Endodermal cell (in vitro differentiated cells): ENCODE data around the gene ZNF83. TPM values are rescaled to one million over a fixed set of nuclear protein-coding genes. Genes with fewer than 3 reads are reported as not detected.
"Not testable (repeated sequence)": the region's sequence is repeated elsewhere in the genome, so short reads cannot be mapped to it uniquely, and the experiment has no call there.

ENCODE experiments used
- DNase-seq: peaks from one replicate; pipeline ENCODE4 v3.0.0-alpha.2; 2017
- H3K27ac ChIP-seq: 2 replicates; pipeline ENCODE4 v1.5.1; 2013; ENCODE audit warnings: mild to moderate bottlenecking, low read depth, low read length, moderate library complexity
- H3K27me3 ChIP-seq: 2 replicates; pipeline ENCODE4 v1.6.1; 2013; ENCODE audit warnings: mild to moderate bottlenecking, low read length, moderate library complexity; ENCODE audit not compliant: insufficient read depth, control insufficient read depth, poor library complexity, severe bottlenecking
- H3K36me3 ChIP-seq: 2 replicates; pipeline ENCODE4 v1.7.0; 2013; ENCODE audit warnings: mild to moderate bottlenecking, low read length, moderate library complexity; ENCODE audit not compliant: control insufficient read depth, insufficient read depth
- H3K4me1 ChIP-seq: one replicate; pipeline ENCODE4 v1.7.0; 2013; ENCODE audit warnings: low read length; ENCODE audit not compliant: control insufficient read depth, insufficient read depth
- H3K4me3 ChIP-seq: 2 replicates; pipeline ENCODE4 v1.5.1; 2013; ENCODE audit warnings: mild to moderate bottlenecking, low read length, moderate library complexity
- H3K9ac ChIP-seq: 2 replicates; pipeline ENCODE4 v1.6.1; 2013; ENCODE audit warnings: mild to moderate bottlenecking, low read length, moderate library complexity; ENCODE audit not compliant: poor library complexity, severe bottlenecking; ENCODE audit errors: extremely low read depth
- H3K9me3 ChIP-seq: 2 replicates; pipeline ENCODE4 v1.6.1; 2013; ENCODE audit warnings: mild to moderate bottlenecking, low read length, moderate library complexity; ENCODE audit not compliant: control insufficient read depth
- H3K27ac Mint-ChIP-seq: 2 replicates; pipeline ENCODE4 v1.8.0; 2020; ENCODE audit warnings: mixed read lengths
- H3K27me3 Mint-ChIP-seq: 2 replicates; pipeline ENCODE4 v1.8.0; 2021; ENCODE audit warnings: mild to moderate bottlenecking, mixed read lengths; ENCODE audit not compliant: insufficient read depth
- H3K36me3 Mint-ChIP-seq: 2 replicates; pipeline ENCODE4 v1.8.0; 2020; ENCODE audit warnings: low read depth, mixed read lengths
- H3K4me1 Mint-ChIP-seq: 2 replicates; pipeline ENCODE4 v1.8.0; 2020; ENCODE audit warnings: mixed read lengths
- H3K4me3 Mint-ChIP-seq: 2 replicates; pipeline ENCODE4 v1.8.0; 2020; ENCODE audit warnings: mild to moderate bottlenecking, moderate library complexity, mixed read lengths
- H3K9me3 Mint-ChIP-seq: 2 replicates; pipeline ENCODE4 v1.8.0; 2020; ENCODE audit warnings: mild to moderate bottlenecking, mixed read lengths
- CTCF ChIP-seq: fragments of 200-600 bp; sonication (generic); conservative IDR thresholded peaks from 2 replicates; pipeline ENCODE4 v1.5.0; 2021; ENCODE audit warnings: antibody characterized with exemption, mild to moderate bottlenecking
- WGBS, 2 experiments: methylation state at CpG; one replicate each; pipeline versions ENCODE4 v1.1.5 to v1.1.7; 2013; ENCODE audit warnings: missing lambda C conversion rate in 2 of 2, mixed read lengths in 1 of 2; ENCODE audit not compliant: insufficient coverage in 1 of 2, insufficient read length in 1 of 2; 5-methylcytosine and 5-hydroxymethylcytosine counted together
- long read RNA-seq, 4 experiments: library from polyadenylated mRNA in 2 of 4; library from RNA in 1 of 4; library from capped mRNA in 1 of 4; stranded (forward) in 3 of 4; unstranded in 1 of 4; transcript quantifications; one replicate each; pipeline ENCODE4 v2.0.0, GENCODE V29; 2020 to 2021; ENCODE audit warnings: inconsistent platforms in 1 of 4
- polyA plus RNA-seq, 2 experiments: library from polyadenylated mRNA; stranded (reverse); fragments of 50-300 nt; gene quantifications; one replicate each; pipeline ENCODE4 v1.2.3, GENCODE V29; 2013
- total RNA-seq, 2 donors: library from RNA; stranded (reverse); fragmentation: NEBNext Ultra II Directional in 1 of 2; extraction: Animal tissue kit (Norgen Biotek cat#: 25700) in 1 of 2; gene quantifications; 2 replicates in 1 of 2; 3 replicates in 1 of 2; pipeline ENCODE4 v1.2.1, GENCODE V29; 2021

The ZNF83 gene
- 10 to 100 TPM; 59.0 to 88.7 TPM for total RNA-seq
- 62.8 TPM for polyA plus RNA-seq (2013, experiment 1 of 2)
- polyA plus RNA-seq (2013, experiment 2 of 2), result 60.8 TPM
- long read RNA-seq, experiment 1, partial matches to known transcripts, result 3 of 14 reads
- long read RNA-seq, experiment 1, other reads (novel, unspliced or antisense), result 8 of 14 reads
- long read RNA-seq, experiment 2, transcript ZNF83-202 (4 exons, 2,726 nt), result major isoform, 11 of 26 reads
- long read RNA-seq, experiment 2, partial matches to known transcripts, result 4 of 26 reads
- long read RNA-seq, experiment 2, other reads (novel, unspliced or antisense), result 8 of 26 reads
- long read RNA-seq, experiment 3, transcript ZNF83-202 (4 exons, 2,726 nt), result major isoform, 28 of 72 reads
- long read RNA-seq, experiment 3, transcript ZNF83-214 (4 exons, 596 nt), result minor isoform, 5 of 72 reads
- long read RNA-seq, experiment 3, partial matches to known transcripts, result 12 of 72 reads
- long read RNA-seq, experiment 3, other reads (novel, unspliced or antisense), result 20 of 72 reads
- long read RNA-seq, experiment 4, transcript ZNF83-202 (4 exons, 2,726 nt), result major isoform, 8 of 19 reads
- long read RNA-seq, experiment 4, partial matches to known transcripts, result 1 of 19 reads
- long read RNA-seq, experiment 4, other reads (novel, unspliced or antisense), result 7 of 19 reads

GRCh38 chr19:52637718-52638585 lies at the start of gene ZNF83:
Gene ZNF83 (minus strand): TSS chr19:52638355.
- WGBS, 2 experiments, result 1 to 2% methylated on average over 25 to 55 of the region's 55 CpGs

GRCh38 chr19:52687684-52688083 lies 49.5 kb upstream of the ZNF83 start:
- H3K4me1 ChIP-seq, result peaks cover 9% of the 10 kb centered on the region
- DNase-seq, result no peak
- H3K27ac Mint-ChIP-seq, result no peak overlapping the region
- no peaks in the 10 kb centered on the region for H3K9me3 ChIP-seq
- no peaks in the 10 kb centered on the region for H3K9me3 Mint-ChIP-seq
- no peak overlapping the region for H3K27ac ChIP-seq
- H3K27me3 ChIP-seq, result no peaks in the 10 kb centered on the region
- H3K36me3 Mint-ChIP-seq, result peaks cover 18% of the 10 kb centered on the region
- no peak for TF ChIP-seq CTCF
- H3K4me3 Mint-ChIP-seq, result no peak overlapping the region
- peaks cover 19% of the 10 kb centered on the region for H3K36me3 ChIP-seq
- H3K9ac ChIP-seq, result no peak overlapping the region
- H3K4me3 ChIP-seq, result no peak overlapping the region
- no peaks in the 10 kb centered on the region for H3K27me3 Mint-ChIP-seq
- H3K4me1 Mint-ChIP-seq, result peaks cover 24% of the 10 kb centered on the region
- WGBS, 2 experiments, result 57 to 100% methylated on average over 1 of the region's 3 CpGs

More at GRCh38 chr19:52637718-52638585, at the start of gene ZNF83:
- H3K9ac ChIP-seq, result peak within 1 kb of the TSS; percentile 94
- Mint-ChIP-seq H3K27me3 (no peaks in the 10 kb centered on the region), H3K4me3 (peak within 1 kb of the TSS; percentile 83), H3K36me3 (peaks cover 13% of the 10 kb centered on the region), H3K9me3 (no peaks in the 10 kb centered on the region), H3K4me1 (peaks cover 29% of the 10 kb centered on the region), H3K27ac (peak within 1 kb of the TSS; percentile 98)
- peak within 1 kb of the TSS; percentile 96 for H3K4me3 ChIP-seq
- TF ChIP-seq CTCF, result no peak
- peak; percentile 100 for DNase-seq
- peaks cover 12% of the 10 kb centered on the region for H3K36me3 ChIP-seq
- no peak within 1 kb of the TSS for H3K27ac ChIP-seq
- H3K4me1 ChIP-seq, result peaks cover 3% of the 10 kb centered on the region
- H3K9me3 ChIP-seq, result no peaks in the 10 kb centered on the region
- no peaks in the 10 kb centered on the region for H3K27me3 ChIP-seq

- Histone ChIP-seq H3K9ac (no peak overlapping the region), H3K27me3 (no peaks in the 10 kb centered on the region), H3K27ac (no peak overlapping the region), H3K36me3 (peaks cover 28% of the 10 kb centered on the region), H3K9me3 (no peaks in the 10 kb centered on the region), H3K4me1 (no peaks in the 10 kb centered on the region), H3K4me3 (no peak overlapping the region)
- Mint-ChIP-seq H3K4me3 (no peak overlapping the region), H3K27me3 (no peaks in the 10 kb centered on the region), H3K4me1 (peaks cover 14% of the 10 kb centered on the region), H3K9me3 (no peaks in the 10 kb centered on the region), H3K36me3 (peaks cover 25% of the 10 kb centered on the region), H3K27ac (no peak overlapping the region)
- no peak for TF ChIP-seq CTCF
- 88 to 100% methylated on average over 1 of the region's 1 CpG for WGBS, 2 experiments
- no peak for DNase-seq
Measured at GRCh38 chr19:52685811-52686210, 47.7 kb upstream of the ZNF83 start.

- not testable (repeated sequence) for H3K9ac ChIP-seq, H3K9me3 ChIP-seq, H3K27me3 ChIP-seq, H3K27ac Mint-ChIP-seq, H3K9me3 Mint-ChIP-seq, DNase-seq, H3K4me1 ChIP-seq, H3K4me1 Mint-ChIP-seq, H3K4me3 Mint-ChIP-seq, H3K27ac ChIP-seq, H3K4me3 ChIP-seq, H3K27me3 Mint-ChIP-seq
- H3K36me3 ChIP-seq, result peaks cover 44% of the 10 kb centered on the region
- H3K36me3 Mint-ChIP-seq, result peaks cover 39% of the 10 kb centered on the region
- WGBS, 2 experiments, result no CpG with 5 or more reads among the region's 1 CpG
Measured at GRCh38 chr19:52681216-52681615, 43.1 kb upstream of the ZNF83 start.
